Measurements from ENCODE around the gene ATP6V1D.

- TF ChIP-seq EZH2 (IDR thresholded peaks at IDR 0.05; ENCODE audit: low read length, missing control alignments) (no peak), CTCF (conservative IDR thresholded peaks at IDR 0.05 in 1 of 2, IDR thresholded peaks at IDR 0.05 in 1 of 2; ENCODE audit: low read depth in 1 of 2, low read length in 2 of 2) (no peak)
Observed at GRCh38 chr14:67405771-67406170, 46.2 kb upstream of the ATP6V1D start.
